ENCODE data around the gene SMAGP.
"Not testable (repeated sequence)": the region's sequence is repeated elsewhere in the genome, so short reads cannot be mapped to it uniquely, and the experiment has no call there.

Gene SMAGP

GRCh38 chr12:51227112-51227511 is 43.1 kb downstream of the SMAGP start:
- CTCF ChIA-PET: interaction anchor here (0.7 kb wide), 1 partner anchor 393 kb away, joined by 4 read pairs; no protein-coding TSS in a partner anchor
- POLR2A ChIA-PET: interaction anchor here (0.7 kb wide), 1 partner anchor 11 kb away, joined by 6 read pairs; no protein-coding TSS in a partner anchor
- H3K36me3 ChIP-seq (ENCODE audit: control insufficient read depth in 4 of 4, insufficient read depth in 4 of 4, low read length in 3 of 4); H3K4me3 ChIP-seq (ENCODE audit: control insufficient read depth in 1 of 7, extremely low read depth in 1 of 7, insufficient read depth in 4 of 7, low read depth in 2 of 7, low read length in 6 of 7); H3K27ac ChIP-seq (ENCODE audit: insufficient read depth in 1 of 2, low read depth in 1 of 2, low read length in 2 of 2, poor library complexity in 1 of 2, severe bottlenecking in 2 of 2); H3K9me3 ChIP-seq (ENCODE audit: control extremely low read depth in 1 of 5, control insufficient read depth in 4 of 5, insufficient read depth in 2 of 5, low read depth in 1 of 5, low read length in 4 of 5); H3K27me3 ChIP-seq (replicated peaks in 2 of 5; ENCODE audit: control insufficient read depth in 4 of 5, insufficient read depth in 5 of 5, low read length in 4 of 5); DNase-seq; H3K4me1 ChIP-seq (ENCODE audit: control extremely low read depth in 1 of 4, control insufficient read depth in 4 of 4, insufficient read depth in 4 of 4, low read length in 3 of 4): not testable (repeated sequence)
- WGBS (ENCODE audit: insufficient coverage): 97% methylated on average over 4 of the region's 5 CpGs

GRCh38 chr12:51225771-51226170 is 44.4 kb downstream of the SMAGP start:
- no peaks in the 10 kb centered on the region for H3K36me3 ChIP-seq (ENCODE audit: control insufficient read depth in 4 of 4, insufficient read depth in 4 of 4, low read length in 3 of 4)
- H3K4me3 ChIP-seq (ENCODE audit: control insufficient read depth in 1 of 7, extremely low read depth in 1 of 7, insufficient read depth in 4 of 7, low read depth in 2 of 7, low read length in 6 of 7): no peak overlapping the region
- CTCF ChIA-PET: no interaction called here
- POLR2A ChIA-PET: no interaction called here
- no peak for DNase-seq
- no peaks in the 10 kb centered on the region for H3K9me3 ChIP-seq (ENCODE audit: control extremely low read depth in 1 of 5, control insufficient read depth in 4 of 5, insufficient read depth in 2 of 5, low read depth in 1 of 5, low read length in 4 of 5)
- no CpG with 5 or more reads among the region's 2 CpGs for WGBS (ENCODE audit: insufficient coverage)
- no peak overlapping the region for H3K27ac ChIP-seq (ENCODE audit: insufficient read depth in 1 of 2, low read depth in 1 of 2, low read length in 2 of 2, poor library complexity in 1 of 2, severe bottlenecking in 2 of 2)
- no peaks in the 10 kb centered on the region for H3K4me1 ChIP-seq (ENCODE audit: control extremely low read depth in 1 of 4, control insufficient read depth in 4 of 4, insufficient read depth in 4 of 4, low read length in 3 of 4)
- H3K27me3 ChIP-seq (replicated peaks in 2 of 5; ENCODE audit: control insufficient read depth in 4 of 5, insufficient read depth in 5 of 5, low read length in 4 of 5): no peaks in the 10 kb centered on the region

- Histone ChIP-seq H3K9me3 (ENCODE audit: control extremely low read depth in 1 of 5, control insufficient read depth in 4 of 5, insufficient read depth in 2 of 5, low read depth in 1 of 5, low read length in 4 of 5) (no peaks in the 10 kb centered on the region), H3K36me3 (ENCODE audit: control insufficient read depth in 4 of 4, insufficient read depth in 4 of 4, low read length in 3 of 4) (no peaks in the 10 kb centered on the region), H3K4me1 (ENCODE audit: control extremely low read depth in 1 of 4, control insufficient read depth in 4 of 4, insufficient read depth in 4 of 4, low read length in 3 of 4) (no peaks in the 10 kb centered on the region), H3K27me3 (replicated peaks in 2 of 5; ENCODE audit: control insufficient read depth in 4 of 5, insufficient read depth in 5 of 5, low read length in 4 of 5) (no peaks in the 10 kb centered on the region), H3K4me3 (ENCODE audit: control insufficient read depth in 1 of 7, extremely low read depth in 1 of 7, insufficient read depth in 4 of 7, low read depth in 2 of 7, low read length in 6 of 7) (no peak overlapping the region), H3K27ac (ENCODE audit: insufficient read depth in 1 of 2, low read depth in 1 of 2, low read length in 2 of 2, poor library complexity in 1 of 2, severe bottlenecking in 2 of 2) (no peak overlapping the region)
- ChIA-PET POLR2A (interaction anchor here (0.6 kb wide), 1 partner anchor 47 kb away, joined by 3 read pairs; no protein-coding TSS in a partner anchor), CTCF (interaction anchor here (0.7 kb wide), 1 partner anchor 10 kb away, joined by 3 read pairs; no protein-coding TSS in a partner anchor)
- WGBS (ENCODE audit: insufficient coverage): 95% methylated on average over 4 of the region's 4 CpGs
- DNase-seq: no peak
Observed at GRCh38 chr12:51225234-51225633, 45.0 kb downstream of the SMAGP start.

- 100% methylated on average over 1 of the region's 3 CpGs for WGBS (ENCODE audit: insufficient coverage)
- no peak overlapping the region for H3K27ac ChIP-seq (ENCODE audit: insufficient read depth in 1 of 2, low read depth in 1 of 2, low read length in 2 of 2, poor library complexity in 1 of 2, severe bottlenecking in 2 of 2)
- no peaks in the 10 kb centered on the region for H3K36me3 ChIP-seq (ENCODE audit: control insufficient read depth in 4 of 4, insufficient read depth in 4 of 4, low read length in 3 of 4)
- ChIA-PET POLR2A (interaction anchor here (0.6 kb wide), 1 partner anchor 48 kb away, joined by 3 read pairs; no protein-coding TSS in a partner anchor), CTCF (interaction anchor here (0.6 to 1.4 kb wide), 3 partner anchors 10 to 102 kb away, joined by 3 to 4 read pairs (median 3); partner anchors contain the start of gene DAZAP2)
- no peak overlapping the region for H3K4me3 ChIP-seq (ENCODE audit: control insufficient read depth in 1 of 7, extremely low read depth in 1 of 7, insufficient read depth in 4 of 7, low read depth in 2 of 7, low read length in 6 of 7)
- no peak for DNase-seq
- no peaks in the 10 kb centered on the region for H3K27me3 ChIP-seq (replicated peaks in 2 of 5; ENCODE audit: control insufficient read depth in 4 of 5, insufficient read depth in 5 of 5, low read length in 4 of 5)
- no peaks in the 10 kb centered on the region for H3K9me3 ChIP-seq (ENCODE audit: control extremely low read depth in 1 of 5, control insufficient read depth in 4 of 5, insufficient read depth in 2 of 5, low read depth in 1 of 5, low read length in 4 of 5)
- H3K4me1 ChIP-seq (ENCODE audit: control extremely low read depth in 1 of 4, control insufficient read depth in 4 of 4, insufficient read depth in 4 of 4, low read length in 3 of 4): no peaks in the 10 kb centered on the region
Observed at GRCh38 chr12:51224625-51225024, 45.6 kb downstream of the SMAGP start.

GRCh38 chr12:51222461-51222860 is 47.8 kb downstream of the SMAGP start:
- Histone ChIP-seq H3K4me3 (ENCODE audit: control insufficient read depth in 1 of 7, extremely low read depth in 1 of 7, insufficient read depth in 4 of 7, low read depth in 2 of 7, low read length in 6 of 7) (no peak overlapping the region), H3K27ac (ENCODE audit: insufficient read depth in 1 of 2, low read depth in 1 of 2, low read length in 2 of 2, poor library complexity in 1 of 2, severe bottlenecking in 2 of 2) (no peak overlapping the region), H3K36me3 (ENCODE audit: control insufficient read depth in 4 of 4, insufficient read depth in 4 of 4, low read length in 3 of 4) (no peaks in the 10 kb centered on the region), H3K4me1 (ENCODE audit: control extremely low read depth in 1 of 4, control insufficient read depth in 4 of 4, insufficient read depth in 4 of 4, low read length in 3 of 4) (peaks cover 3 to 14% (median 14%) of the 10 kb centered on the region in 4 experiments), H3K27me3 (replicated peaks in 2 of 5; ENCODE audit: control insufficient read depth in 4 of 5, insufficient read depth in 5 of 5, low read length in 4 of 5) (no peaks in the 10 kb centered on the region), H3K9me3 (ENCODE audit: control extremely low read depth in 1 of 5, control insufficient read depth in 4 of 5, insufficient read depth in 2 of 5, low read depth in 1 of 5, low read length in 4 of 5) (no peaks in the 10 kb centered on the region)
- POLR2A ChIA-PET: no interaction called here
- no peak for DNase-seq
- CTCF ChIA-PET: interaction anchor here (3.5 kb wide), 1 partner anchor 8 kb away, joined by 11 read pairs; no protein-coding TSS in a partner anchor
- 95% methylated on average over 4 of the region's 7 CpGs for WGBS (ENCODE audit: insufficient coverage)

GRCh38 chr12:51219857-51220256 is 50.4 kb downstream of the SMAGP start:
- H3K27ac ChIP-seq (ENCODE audit: insufficient read depth in 1 of 2, low read depth in 1 of 2, low read length in 2 of 2, poor library complexity in 1 of 2, severe bottlenecking in 2 of 2); H3K36me3 ChIP-seq (ENCODE audit: control insufficient read depth in 4 of 4, insufficient read depth in 4 of 4, low read length in 3 of 4); H3K4me3 ChIP-seq (ENCODE audit: control insufficient read depth in 1 of 7, extremely low read depth in 1 of 7, insufficient read depth in 4 of 7, low read depth in 2 of 7, low read length in 6 of 7); H3K9me3 ChIP-seq (ENCODE audit: control extremely low read depth in 1 of 5, control insufficient read depth in 4 of 5, insufficient read depth in 2 of 5, low read depth in 1 of 5, low read length in 4 of 5); POLR2A ChIA-PET; DNase-seq; H3K27me3 ChIP-seq (replicated peaks in 2 of 5; ENCODE audit: control insufficient read depth in 4 of 5, insufficient read depth in 5 of 5, low read length in 4 of 5): not testable (repeated sequence)
- H3K4me1 ChIP-seq (ENCODE audit: control extremely low read depth in 1 of 4, control insufficient read depth in 4 of 4, insufficient read depth in 4 of 4, low read length in 3 of 4): peaks cover 3 to 19% (median 16%) of the 10 kb centered on the region in 4 experiments
- CTCF ChIA-PET: interaction anchor here (0.6 to 3.5 kb wide), 3 partner anchors 11 to 1351 kb away, joined by 3 to 11 read pairs (median 3); no protein-coding TSS in a partner anchor
- WGBS (ENCODE audit: insufficient coverage): 99% methylated on average over 7 of the region's 12 CpGs

GRCh38 chr12:51219322-51219721 is 50.9 kb downstream of the SMAGP start:
- Histone ChIP-seq H3K4me3 (ENCODE audit: control insufficient read depth in 1 of 7, extremely low read depth in 1 of 7, insufficient read depth in 4 of 7, low read depth in 2 of 7, low read length in 6 of 7) (no peak overlapping the region), H3K9me3 (ENCODE audit: control extremely low read depth in 1 of 5, control insufficient read depth in 4 of 5, insufficient read depth in 2 of 5, low read depth in 1 of 5, low read length in 4 of 5) (no peaks in the 10 kb centered on the region), H3K36me3 (ENCODE audit: control insufficient read depth in 4 of 4, insufficient read depth in 4 of 4, low read length in 3 of 4) (no peaks in the 10 kb centered on the region), H3K27me3 (replicated peaks in 2 of 5; ENCODE audit: control insufficient read depth in 4 of 5, insufficient read depth in 5 of 5, low read length in 4 of 5) (no peaks in the 10 kb centered on the region), H3K27ac (ENCODE audit: insufficient read depth in 1 of 2, low read depth in 1 of 2, low read length in 2 of 2, poor library complexity in 1 of 2, severe bottlenecking in 2 of 2) (no peak overlapping the region), H3K4me1 (ENCODE audit: control extremely low read depth in 1 of 4, control insufficient read depth in 4 of 4, insufficient read depth in 4 of 4, low read length in 3 of 4) (peaks cover 3 to 19% (median 16%) of the 10 kb centered on the region in 4 experiments)
- no peak for DNase-seq
- WGBS (ENCODE audit: insufficient coverage): 100% methylated on average over 2 of the region's 5 CpGs
- POLR2A ChIA-PET: interaction anchor here (2.6 kb wide), 1 partner anchor 20 kb away, joined by 24 read pairs; the partner anchor contains the start of gene DAZAP2
- CTCF ChIA-PET: interaction anchor here (0.7 to 1.8 kb wide), 5 partner anchors 10 to 32 kb away, joined by 4 to 5 read pairs (median 4); no protein-coding TSS in a partner anchor
